Nasal cavity respiratory epithelium epithelial cell of viscerocranial mucosa (primary cell): ENCODE data around the gene SCAMP3. TPM values are rescaled to one million over a fixed set of nuclear protein-coding genes. Genes with fewer than 3 reads are reported as not detected.

Experiments used
- total RNA-seq: library from RNA; depleted of rRNA; stranded (reverse); fragments of >200 nt; gene quantifications from 2 replicates; pipeline ENCODE4 v1.2.3, GENCODE V29; 2014

The SCAMP3 gene
- 38.3 and 47.0 TPM in 2 replicates for total RNA-seq

DNA sequence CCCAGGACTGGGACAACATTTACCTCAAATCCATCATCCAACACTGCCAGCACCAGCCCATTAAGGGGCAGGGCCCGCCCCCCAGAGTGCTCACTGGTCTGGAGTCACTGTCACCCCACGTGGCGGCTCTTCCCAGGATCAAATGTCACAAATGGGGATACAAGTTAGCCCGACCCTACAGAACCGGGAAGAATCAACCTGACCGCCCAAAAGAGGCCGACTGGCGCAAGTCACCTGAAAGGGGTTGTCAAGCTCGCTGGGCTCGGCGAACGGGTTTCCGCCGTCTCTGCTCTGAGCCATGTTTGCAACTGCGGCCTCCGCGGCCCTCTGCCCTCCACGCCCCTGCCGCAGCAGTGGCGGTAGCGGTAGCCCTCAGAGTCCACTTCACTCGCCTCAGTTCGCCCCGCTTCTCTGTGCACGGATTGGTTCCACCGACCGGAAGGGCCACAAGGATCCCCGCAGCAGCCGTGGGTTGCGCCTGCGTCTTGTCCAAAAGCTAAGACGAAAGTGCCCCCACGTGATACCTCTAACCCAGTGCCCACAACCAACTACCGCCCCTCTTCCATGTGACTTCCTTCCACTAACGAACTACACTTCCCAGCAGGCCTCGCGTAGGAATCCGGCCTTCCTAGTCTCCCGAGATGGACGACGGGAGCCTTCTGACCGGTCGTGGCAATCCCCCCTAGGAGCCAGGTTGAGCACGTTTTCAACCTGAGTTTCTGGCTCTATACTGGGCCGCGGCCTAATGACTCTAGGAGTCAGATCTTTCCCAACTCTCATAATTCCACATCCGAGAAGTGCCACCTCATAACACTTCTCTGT is at the start of gene SCAMP3:
TSS of gene SCAMP3 (minus strand) at position 509 of the 822 bp plus-strand sequence. CDS start at position 300, 209 bp downstream.

DNA sequence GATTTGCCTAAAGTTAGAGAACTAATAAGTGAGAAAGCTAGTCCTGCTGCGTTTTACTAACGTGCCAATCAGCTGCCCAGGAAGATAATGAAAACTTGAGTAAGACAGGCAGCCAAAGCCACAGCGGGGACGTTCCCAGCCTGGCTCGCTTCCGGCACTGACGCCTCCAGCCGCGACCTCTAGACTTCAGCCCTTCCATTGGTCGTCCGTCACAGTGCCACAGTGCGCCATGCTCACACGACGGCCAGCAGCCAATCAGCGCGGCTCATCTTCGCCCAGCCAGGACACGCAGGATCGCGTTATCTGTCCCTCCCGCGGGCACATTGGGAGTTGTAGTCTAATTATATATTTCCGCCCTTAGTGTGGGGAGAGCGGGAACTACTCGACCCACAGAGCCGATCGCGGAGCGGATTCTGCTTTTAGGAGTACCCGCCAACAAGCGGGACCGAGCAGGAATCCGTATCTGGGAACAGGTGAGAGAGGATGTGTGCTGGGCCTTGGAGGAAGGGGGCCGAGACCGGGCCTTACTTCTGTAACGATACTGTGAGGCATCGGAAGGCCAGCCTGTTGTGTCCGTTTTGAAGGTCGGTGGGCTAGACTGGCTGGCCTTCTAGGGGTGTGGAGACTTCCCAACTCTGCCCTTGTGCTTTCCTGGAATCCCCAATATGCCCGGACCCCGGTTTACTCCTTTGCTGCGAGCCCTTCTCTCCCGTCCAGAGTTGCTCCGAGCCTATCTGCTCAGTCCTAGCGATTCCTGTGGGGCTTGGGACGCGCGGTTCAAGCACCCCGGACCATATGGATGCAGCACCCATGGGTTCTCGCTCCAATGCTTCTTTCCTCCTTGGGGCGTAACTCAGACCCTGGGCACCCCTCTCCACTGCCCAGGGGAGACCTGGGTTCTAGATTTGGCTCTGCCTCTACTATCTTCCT is 46.6 kb upstream of the SCAMP3 start, which contains the start of gene FDPS:
TSS of gene FDPS (plus strand) at position 374 of the 930 bp plus-strand sequence. CDS start 924 bp downstream, outside the sequence.

DNA sequence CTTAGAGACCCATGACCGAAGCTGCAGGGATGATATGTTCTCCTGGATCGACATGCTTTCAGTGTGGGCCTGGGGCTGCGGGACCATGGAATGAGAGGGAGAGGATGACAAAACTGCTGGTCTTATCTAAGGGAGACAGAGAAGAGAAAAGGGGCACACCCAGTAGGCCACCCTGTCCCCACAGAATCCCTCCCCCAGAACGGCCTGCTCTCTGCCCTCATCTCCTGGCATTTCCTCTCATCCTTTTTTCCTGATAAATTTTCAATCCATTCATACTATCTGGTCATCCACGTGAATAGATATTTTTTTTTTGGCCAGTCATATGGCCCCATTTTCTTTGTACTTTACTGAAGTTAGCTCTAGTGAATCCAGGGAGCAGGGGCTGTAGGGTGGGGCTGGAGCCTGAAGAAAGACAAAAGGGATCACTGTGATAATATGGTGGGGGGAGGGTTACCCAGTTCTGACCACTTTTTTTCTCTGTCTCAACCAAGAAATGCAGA is 39.2 kb upstream of the SCAMP3 start, which contains the start of gene PKLR:
TSS of gene PKLR (minus strand) at position 97 of the 500 bp plus-strand sequence. CDS start at position 54, 43 bp downstream.

DNA sequence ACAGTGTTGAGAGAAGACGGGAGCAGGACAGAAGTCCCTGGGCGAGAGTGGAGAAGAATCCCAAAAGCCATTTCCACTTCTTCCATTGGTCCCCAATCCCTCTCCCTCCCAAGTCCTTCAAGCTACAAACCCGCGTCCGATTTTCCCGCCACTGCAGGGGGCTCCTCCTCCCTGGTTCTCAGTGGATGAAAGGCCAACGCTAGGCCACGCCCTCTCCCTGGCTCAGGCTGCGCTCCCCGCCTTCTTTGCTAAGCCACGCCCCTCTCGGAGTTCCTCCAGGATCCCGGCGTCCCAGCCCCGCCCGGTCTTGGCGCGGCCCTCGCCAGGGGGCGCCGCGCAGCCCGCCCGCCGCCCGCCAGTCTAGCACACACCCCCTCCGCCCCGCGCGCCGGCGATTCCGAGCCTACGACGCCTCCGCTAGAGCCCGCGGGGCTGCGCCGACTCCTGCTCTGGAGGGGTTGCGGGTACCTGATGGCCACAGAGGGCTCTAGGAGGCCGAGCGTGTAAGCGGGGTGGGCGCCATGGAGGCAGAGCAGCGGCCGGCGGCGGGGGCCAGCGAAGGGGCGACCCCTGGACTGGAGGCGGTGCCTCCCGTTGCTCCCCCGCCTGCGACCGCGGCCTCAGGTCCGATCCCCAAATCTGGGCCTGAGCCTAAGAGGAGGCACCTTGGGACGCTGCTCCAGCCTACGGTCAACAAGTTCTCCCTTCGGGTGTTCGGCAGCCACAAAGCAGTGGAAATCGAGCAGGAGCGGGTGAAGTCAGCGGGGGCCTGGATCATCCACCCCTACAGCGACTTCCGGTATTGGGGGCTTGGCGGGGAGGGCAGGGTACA is 15.1 kb upstream of the SCAMP3 start, which contains the start of gene HCN3:
TSS of gene HCN3 (plus strand) at position 394 of the 832 bp plus-strand sequence. CDS start at position 522, 128 bp downstream.

DNA sequence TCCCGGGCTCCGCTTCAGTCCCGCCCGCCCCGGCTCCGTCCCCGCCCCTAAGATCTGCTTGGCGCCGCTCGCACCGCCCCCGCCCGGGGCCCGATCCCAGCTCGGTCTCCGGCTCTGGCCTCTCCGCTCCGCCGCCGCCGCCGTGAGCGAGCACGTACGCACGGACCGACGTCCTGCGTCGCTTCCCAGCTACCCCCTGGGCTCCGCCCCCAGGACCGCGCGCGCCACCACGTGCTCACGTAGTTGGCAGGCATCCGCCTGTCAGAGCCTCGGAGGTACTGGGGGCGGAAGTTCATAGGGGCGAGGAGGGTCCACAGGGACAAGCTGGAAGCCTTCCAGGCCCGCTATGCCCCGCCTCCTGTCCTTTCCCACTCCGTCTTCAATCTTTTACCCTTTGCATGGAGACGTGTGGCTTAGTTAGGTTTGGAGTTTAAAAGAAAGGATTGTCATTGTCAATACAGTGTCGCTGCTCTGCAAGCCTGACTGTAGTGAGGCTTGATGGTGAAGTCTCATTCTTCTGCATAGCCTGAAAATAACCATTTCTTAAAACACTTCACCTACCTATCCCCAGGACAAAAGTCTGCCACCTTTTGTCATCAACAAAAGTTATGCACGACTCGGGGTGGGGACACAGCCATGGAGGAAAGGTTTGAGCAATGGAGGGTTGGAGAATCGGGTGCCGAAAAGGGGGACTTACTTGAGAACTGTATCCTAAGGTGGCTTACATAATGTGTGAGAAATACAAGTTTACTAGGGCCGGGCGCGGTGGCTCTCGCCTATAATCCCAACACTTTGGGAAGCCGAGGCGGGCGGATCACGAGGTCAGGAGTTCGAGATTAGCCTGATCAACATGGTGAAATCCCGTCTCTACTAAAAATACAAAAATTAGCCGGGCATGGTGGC is 11.4 kb upstream of the SCAMP3 start, which contains the start of gene CLK2:
TSS of gene CLK2 (minus strand) at position 162 of the 903 bp plus-strand sequence. CDS start 2,527 bp downstream, outside the sequence.

DNA sequence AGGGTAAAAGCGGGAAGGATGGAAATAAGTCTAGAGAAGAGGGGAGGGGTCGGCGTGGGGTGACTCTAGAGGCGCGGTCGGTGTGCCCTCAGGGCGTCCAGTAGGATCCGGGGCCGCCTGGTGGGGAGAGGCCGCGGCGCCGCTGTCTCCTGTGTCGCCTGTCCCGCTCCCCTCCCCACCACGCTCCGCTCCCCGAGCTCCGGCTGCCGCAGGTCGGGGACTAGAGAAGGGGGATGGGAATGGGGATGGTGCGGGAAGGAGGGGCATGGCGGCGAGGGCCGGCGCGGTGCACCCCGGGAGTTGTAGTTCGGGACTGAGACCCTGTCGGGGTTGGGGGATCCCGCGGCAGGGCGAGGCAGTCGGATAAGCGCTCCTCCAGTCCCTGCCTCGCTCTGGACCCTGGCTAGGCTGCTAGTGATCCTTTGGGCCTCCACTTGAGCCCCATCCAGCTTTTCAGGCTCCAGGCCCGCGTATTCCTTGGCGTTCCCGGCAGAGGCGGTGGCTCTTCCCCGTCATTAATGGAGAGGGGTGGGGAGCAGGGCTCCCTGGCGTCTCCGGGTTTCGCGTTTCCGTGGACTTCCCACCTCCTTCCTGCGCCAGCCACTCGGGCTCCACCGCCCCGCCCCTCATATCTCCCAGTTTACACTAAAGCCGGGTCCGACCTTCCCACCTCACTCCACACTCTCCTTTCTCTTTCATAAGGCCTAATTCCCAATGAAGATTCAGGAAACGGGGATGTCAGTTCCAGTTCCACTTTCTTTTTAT is 6.7 kb downstream of the SCAMP3 start, which contains the start of gene ENTREP3:
TSS of gene ENTREP3 (minus strand) at position 241 of the 765 bp plus-strand sequence. CDS start 606 bp downstream, outside the sequence.

DNA sequence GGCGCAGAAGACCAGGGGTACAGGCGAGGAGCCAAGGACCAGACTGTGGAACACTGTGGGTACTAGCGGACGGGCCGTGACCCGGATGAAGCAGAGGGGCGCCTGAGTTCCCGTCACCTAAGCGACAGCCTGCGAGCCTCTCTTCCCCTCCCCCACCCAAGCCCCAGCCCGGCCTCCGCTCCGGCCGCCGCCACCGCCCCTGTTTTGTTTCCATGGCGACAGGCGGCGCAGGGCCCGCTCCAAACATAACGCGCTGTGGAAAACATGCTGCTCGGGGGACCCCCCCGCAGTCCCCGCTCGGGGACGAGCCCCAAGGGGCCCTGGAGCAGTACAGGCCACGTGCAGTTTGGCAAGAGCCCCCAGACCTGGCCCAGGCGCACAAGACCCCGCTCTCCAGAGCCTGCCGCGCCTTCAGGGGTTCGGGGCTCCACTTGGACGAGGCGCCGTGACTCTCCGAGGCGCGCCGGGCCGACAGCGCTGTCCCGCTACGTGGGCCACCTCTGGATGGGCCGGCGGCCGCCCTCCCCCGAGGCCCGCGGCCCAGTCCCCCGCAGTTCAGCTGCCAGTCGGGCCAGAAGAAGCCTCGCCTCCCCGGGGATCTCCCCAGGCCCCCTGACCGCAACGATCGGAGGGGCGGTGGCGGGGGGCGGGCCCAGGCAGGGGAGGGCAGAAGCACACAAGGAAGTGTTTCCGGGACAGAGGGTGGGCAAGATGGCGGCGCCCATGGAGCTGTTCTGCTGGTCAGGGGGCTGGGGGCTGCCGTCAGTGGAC is 53.4 kb downstream of the SCAMP3 start, which contains the start of gene MTX1:
TSS of gene MTX1 (plus strand) at position 155 of the 771 bp plus-strand sequence. CDS start at position 265, 110 bp downstream.

DNA sequence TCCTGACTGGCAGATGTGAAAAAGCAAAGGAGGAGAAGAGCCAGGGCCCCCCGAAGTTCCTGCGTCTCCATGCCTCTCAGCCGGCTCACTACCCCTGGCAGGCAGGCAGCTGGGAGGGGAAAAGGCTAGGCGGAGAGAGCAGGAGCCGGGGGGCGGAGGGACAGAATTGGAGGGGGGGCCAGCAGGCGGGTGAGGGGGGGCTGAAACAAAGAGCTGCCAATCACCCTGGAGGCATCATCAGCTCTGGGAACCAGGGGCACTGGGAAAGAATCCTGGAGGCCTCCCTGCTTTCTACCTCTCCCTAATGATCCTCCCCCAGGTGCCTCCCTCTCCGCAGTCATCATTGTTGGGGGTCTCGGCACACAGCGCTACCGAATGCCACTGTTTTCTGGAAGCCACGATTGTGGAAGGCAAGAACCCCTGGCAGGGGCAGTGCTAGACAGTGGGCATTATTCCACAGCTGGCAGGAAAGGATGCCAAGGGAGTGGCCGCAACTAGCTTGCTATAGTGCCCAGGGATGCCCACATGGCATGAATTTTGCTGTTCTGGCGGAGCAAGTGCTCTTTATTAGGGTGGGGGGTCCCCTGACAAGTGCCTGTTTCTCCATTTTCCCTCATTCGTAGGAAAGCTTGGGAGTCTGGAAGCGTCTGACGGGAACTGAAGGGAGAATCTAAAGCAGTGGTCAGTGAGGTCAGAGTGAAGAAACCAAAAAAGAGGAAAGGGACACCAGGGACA is 54.2 kb downstream of the SCAMP3 start, which contains the start of gene THBS3:
TSS of gene THBS3 (minus strand) at position 92 of the 735 bp plus-strand sequence. CDS start at position 71, 21 bp downstream.

Other genes with a start within 250 kb of the SCAMP3 start
- gene DCST2, start 228.6 kb downstream of the SCAMP3 start, total RNA-seq, result 0.34 and 0.36 TPM in 2 replicates
- not detected in 2 replicates for gene DCST1, start 228.5 kb downstream of the SCAMP3 start, total RNA-seq
- 178 and 228 TPM in 2 replicates for gene ADAM15, start 211.0 kb downstream of the SCAMP3 start, total RNA-seq
- 5.5 and 8.8 TPM in 2 replicates for gene EFNA4, start 198.6 kb downstream of the SCAMP3 start, total RNA-seq
- gene EFNA3, start 183.5 kb downstream of the SCAMP3 start, total RNA-seq, result 4.1 and 8.4 TPM in 2 replicates
- 17.4 and 73.1 TPM in 2 replicates for gene EFNA1, start 134.5 kb downstream of the SCAMP3 start, total RNA-seq
- 46.0 and 177 TPM in 2 replicates for gene SLC50A1, start 126.5 kb downstream of the SCAMP3 start, total RNA-seq
- 8.5 and 22.2 TPM in 2 replicates for gene DPM3, start 121.8 kb downstream of the SCAMP3 start, total RNA-seq
- gene KRTCAP2, start 89.1 kb downstream of the SCAMP3 start, total RNA-seq, result 92.3 and 125 TPM in 2 replicates
- 0.34 and 1.3 TPM in 2 replicates for gene TRIM46, start 88.5 kb downstream of the SCAMP3 start, total RNA-seq
- gene THBS3, start 54.5 kb downstream of the SCAMP3 start, total RNA-seq, result 11.3 and 19.6 TPM in 2 replicates
- 25.9 and 49.2 TPM in 2 replicates for gene MTX1, start 53.7 kb downstream of the SCAMP3 start, total RNA-seq
- 4.4 and 9.6 TPM in 2 replicates for gene ENTREP3, start 6.9 kb downstream of the SCAMP3 start, total RNA-seq
- 19.5 and 28.3 TPM in 2 replicates for gene CLK2, start 11.1 kb upstream of the SCAMP3 start, total RNA-seq
- gene HCN3, start 15.1 kb upstream of the SCAMP3 start, total RNA-seq, result 0.68 and 1.1 TPM in 2 replicates
- under 0.01 TPM in 1 of 2 replicates, not detected in the other for gene PKLR, start 39.1 kb upstream of the SCAMP3 start, total RNA-seq
- 134 and 144 TPM in 2 replicates for gene FDPS, start 46.5 kb upstream of the SCAMP3 start, total RNA-seq
- gene RUSC1, start 58.5 kb upstream of the SCAMP3 start, total RNA-seq, result 20.6 and 20.8 TPM in 2 replicates